GM18951 (cell line): ENCODE results near the gene TRIM66.

ENCODE experiments used
- POLR2A ChIP-seq: IDR thresholded peaks from 4 replicates; pipeline ENCODE4 v1.6.1; 2011; ENCODE audit warnings: mild to moderate bottlenecking; ENCODE audit not compliant: insufficient read length, insufficient read depth; ENCODE audit errors: extremely low read depth
- in situ Hi-C: fragments of 300-500 bp; cut with MboI; formaldehyde crosslinking; loops from one replicate; pipeline ENCODE4 v1.12.0; 2022; ENCODE audit warnings: low sequenced_read_pairs, mixed read lengths, inconsistent platforms; ENCODE audit not compliant: unreplicated experiment

The TRIM66 gene

GRCh38 chr11:8692417-8692816 is 10.0 kb upstream of the TRIM66 start:
- in situ Hi-C loops = no loop called here
- no peak for TF ChIP-seq POLR2A

GRCh38 chr11:8691601-8692000 is 9.1 kb upstream of the TRIM66 start:
- in situ Hi-C loops = no loop called here

GRCh38 chr11:8690374-8691342 is 8.2 kb upstream of the TRIM66 start:
- no peak for TF ChIP-seq POLR2A
- in situ Hi-C loops = no loop called here

More at GRCh38 chr11:8691601-8692000, 9.1 kb upstream of the TRIM66 start:
- no peak for TF ChIP-seq POLR2A

DNA sequence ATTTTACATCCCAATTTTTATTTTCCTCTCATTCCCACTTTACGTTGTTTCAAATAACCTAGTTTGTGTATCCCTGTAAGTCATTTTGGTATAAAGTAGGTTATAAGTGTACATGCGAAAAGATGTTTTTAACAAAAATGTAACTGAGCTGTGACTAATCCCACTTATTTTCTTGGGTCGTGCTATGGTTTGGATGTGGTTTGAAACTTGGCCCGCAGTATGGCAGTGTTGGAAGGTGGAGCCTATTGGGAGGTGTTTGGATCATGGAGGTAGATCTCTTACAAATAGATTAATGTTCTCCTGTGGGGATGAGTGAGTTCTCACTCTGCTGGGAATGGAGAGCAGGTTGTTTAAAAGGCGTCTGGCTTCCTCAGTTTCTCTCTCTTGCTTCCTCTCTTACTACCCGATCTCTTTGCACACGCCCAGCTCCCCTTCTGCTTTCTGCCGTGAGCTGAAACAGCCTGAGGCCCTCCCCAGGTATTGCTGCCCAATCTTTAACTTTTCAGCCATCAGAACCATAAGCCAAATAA is 7.3 kb upstream of the TRIM66 start:
- in situ Hi-C loops = no loop called here

GRCh38 chr11:8688414-8689362 is 6.2 kb upstream of the TRIM66 start:
- in situ Hi-C loops = no loop called here
- peak; percentile 91 for TF ChIP-seq POLR2A

More for the DNA sequence above, 7.3 kb upstream of the TRIM66 start:
- TF ChIP-seq POLR2A = no peak

DNA sequence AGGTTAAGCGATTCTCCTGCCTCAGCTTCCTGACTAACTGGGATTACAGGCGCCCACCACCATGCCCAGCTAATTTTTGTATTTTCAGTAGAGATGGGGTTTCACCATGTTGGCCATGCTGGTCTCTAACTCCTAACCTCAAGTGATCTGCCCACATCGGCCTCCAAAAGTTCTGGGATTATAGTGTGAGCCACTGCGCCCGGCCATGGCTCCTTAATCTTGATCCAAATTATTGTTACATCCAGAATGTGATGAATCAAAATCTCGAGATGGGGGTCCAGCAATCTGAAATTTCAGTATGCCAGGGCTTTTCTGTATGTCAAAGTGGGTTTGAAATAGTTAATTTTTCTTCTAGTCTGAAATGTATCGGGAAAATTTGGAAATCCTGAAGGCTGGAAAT is 3.9 kb upstream of the TRIM66 start:
- no peak for TF ChIP-seq POLR2A
- in situ Hi-C loops = no loop called here

GRCh38 chr11:8685820-8686219 is 3.4 kb upstream of the TRIM66 start:
- no peak for TF ChIP-seq POLR2A
- in situ Hi-C loops = no loop called here

- in situ Hi-C loops = no loop called here
- no peak for TF ChIP-seq POLR2A
Measured at GRCh38 chr11:8685306-8685705, 2.8 kb upstream of the TRIM66 start.

DNA sequence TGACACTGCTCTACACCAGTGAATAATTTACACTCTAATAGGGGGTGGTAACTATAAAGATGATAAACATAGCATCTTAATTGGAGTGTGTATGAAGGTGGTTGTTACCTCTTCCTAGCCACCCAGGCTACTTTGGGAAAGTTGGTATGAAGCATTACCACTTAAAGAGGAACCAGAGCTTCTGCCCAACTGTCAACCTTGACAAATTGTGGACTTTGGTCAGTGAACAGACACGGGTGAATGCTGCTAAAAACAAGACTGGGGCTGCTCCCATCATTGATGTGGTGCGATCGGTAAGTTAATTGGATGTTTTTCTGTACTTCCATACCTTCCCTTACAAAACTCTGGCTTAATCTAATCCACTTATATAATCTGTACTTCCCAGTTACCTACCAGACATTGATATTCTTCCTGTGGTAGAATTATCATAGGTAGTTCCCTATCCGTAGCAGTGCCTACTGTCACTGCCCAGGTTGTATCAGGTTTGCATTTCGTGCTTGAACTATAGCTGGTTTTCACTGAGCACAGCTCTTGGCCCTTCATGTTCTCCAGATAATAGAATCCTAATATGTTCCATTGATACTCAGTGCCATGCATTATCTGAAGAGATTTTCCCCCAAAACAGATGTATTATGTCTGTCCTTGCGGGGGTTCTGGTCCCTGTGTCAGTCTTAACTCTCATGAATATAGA is 2.3 kb upstream of the TRIM66 start:
- no peak for TF ChIP-seq POLR2A
- in situ Hi-C loops = no loop called here

GRCh38 chr11:8683115-8683807 is 796 bp upstream of the TRIM66 start:
- TF ChIP-seq POLR2A = no peak
- in situ Hi-C loops = no loop called here

- no peak for TF ChIP-seq POLR2A
- in situ Hi-C loops = no loop called here
Measured at GRCh38 chr11:8681837-8682302, 595 bp downstream of the TRIM66 start.

DNA sequence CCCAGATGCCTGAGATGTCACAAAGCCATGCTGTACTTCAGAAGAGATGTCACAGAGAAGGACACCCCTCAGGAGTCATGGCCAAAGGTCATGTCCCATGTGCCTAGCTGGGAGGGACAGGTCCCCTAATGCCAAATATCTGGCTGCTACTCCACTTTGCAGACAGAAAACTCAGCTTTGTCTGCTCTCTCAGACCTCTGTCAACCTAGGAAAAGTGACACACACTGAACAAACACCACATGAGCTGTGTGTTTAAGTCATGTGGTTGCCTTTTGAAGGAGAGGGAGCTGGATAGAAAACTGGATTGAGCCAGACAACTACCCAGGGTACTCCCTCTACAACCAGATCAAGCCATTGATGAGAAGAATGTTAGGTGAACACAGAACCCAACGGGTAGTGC is 3.5 kb downstream of the TRIM66 start:
- TF ChIP-seq POLR2A = no peak
- in situ Hi-C loops = no loop called here
